IMR-90 (cell line): ENCODE data around the gene BAZ1A. TPM values are rescaled to one million over a fixed set of nuclear protein-coding genes. Genes with fewer than 3 reads are reported as not detected.

Experiments used
- ATAC-seq: fragments of 200-7000 bp; cut with Tn5 transposase; 2 replicates; pipeline ENCODE4 v1.9.1; 2020; ENCODE audit warnings: low read depth, mild to moderate bottlenecking, moderate library complexity
- BruUV-seq: library from RNA; stranded (reverse); fragments of 400-500 nt; replicated peaks from 2 replicates; lab custom pipeline; 2021; lab: Mats Ljungman, UMichigan
- CTCF ChIA-PET: fragments of 300-600 bp; formaldehyde crosslinking; extraction: SDS; loops from one replicate; lab custom pipeline; 2021; ENCODE audit warnings: antibody characterized with exemption; lab: Yijun Ruan, JAX
- POLR2A ChIA-PET: fragments of 300-600 bp; sonication (Branson Sonifier 250); formaldehyde crosslinking; loops from one replicate; lab custom pipeline; 2022; ENCODE audit warnings: antibody characterized with exemption; ENCODE audit not compliant: unreplicated experiment; lab: Charles Lee
- DNase-seq: peaks from one replicate; pipeline ENCODE4 v3.0.0; 2013
- H2AFZ ChIP-seq: replicated peaks from 2 replicates; pipeline ENCODE3; 2013; ENCODE audit warnings: low read length, mild to moderate bottlenecking; ENCODE audit not compliant: poor library complexity
- H2AK5ac ChIP-seq: 2 replicates; pipeline ENCODE4 v1.6.1; 2013; ENCODE audit warnings: low read depth, low read length, inconsistent platforms
- H2AK9ac ChIP-seq: replicated peaks from 2 replicates; pipeline ENCODE3; 2013; ENCODE audit warnings: mild to moderate bottlenecking, low read depth, low read length, moderate library complexity; ENCODE audit not compliant: poor library complexity
- H2BK120ac ChIP-seq: 2 replicates; pipeline ENCODE4 v1.6.1; 2013; ENCODE audit warnings: low read depth, low read length, inconsistent platforms
- H2BK15ac ChIP-seq: 3 replicates; pipeline ENCODE4 v1.6.1; 2013; ENCODE audit warnings: low read depth, low read length, inconsistent platforms
- H2BK20ac ChIP-seq: 2 replicates; pipeline ENCODE4 v1.6.1; 2013; ENCODE audit warnings: low read depth, mild to moderate bottlenecking, inconsistent platforms, low read length, moderate library complexity
- H2BK5ac ChIP-seq: 2 replicates; pipeline ENCODE4 v1.6.1; 2013; ENCODE audit warnings: mild to moderate bottlenecking, low read depth, low read length, inconsistent platforms; ENCODE audit not compliant: poor library complexity, severe bottlenecking
- H3K14ac ChIP-seq: replicated peaks from 2 replicates; pipeline ENCODE4 v1.6.1; 2013; ENCODE audit warnings: low read depth, low read length, inconsistent platforms
- H3K18ac ChIP-seq: 2 replicates; pipeline ENCODE4 v1.6.1; 2013; ENCODE audit warnings: low read depth, low read length, control low read depth
- H3K23ac ChIP-seq: 2 replicates; pipeline ENCODE4 v1.6.1; 2013; ENCODE audit warnings: low read depth, low read length, inconsistent platforms
- H3K27ac ChIP-seq: 2 replicates; pipeline ENCODE4 v1.5.1; 2013; ENCODE audit warnings: mild to moderate bottlenecking, control low read depth, low read length; ENCODE audit not compliant: insufficient read depth
- H3K27me3 ChIP-seq: 2 replicates; pipeline ENCODE4 v1.6.1; 2013; ENCODE audit warnings: low read length; ENCODE audit not compliant: control insufficient read depth, insufficient read depth
- H3K36me3 ChIP-seq: 2 replicates; pipeline ENCODE4 v1.6.1; 2013; ENCODE audit warnings: low read length, mixed read lengths; ENCODE audit not compliant: control insufficient read depth, insufficient read depth
- H3K4ac ChIP-seq: 2 replicates; pipeline ENCODE4 v1.6.1; 2013; ENCODE audit warnings: low read depth, low read length, inconsistent platforms
- H3K4me1 ChIP-seq: 2 replicates; pipeline ENCODE4 v1.6.1; 2013; ENCODE audit warnings: low read length, mixed read lengths; ENCODE audit not compliant: control insufficient read depth, insufficient read depth
- H3K4me2 ChIP-seq: 2 replicates; pipeline ENCODE4 v1.6.1; 2013; ENCODE audit warnings: low read depth, mild to moderate bottlenecking, control low read depth, low read length, moderate library complexity
- H3K4me3 ChIP-seq: 2 replicates; pipeline ENCODE4 v1.5.1; 2013; ENCODE audit warnings: low read depth, mild to moderate bottlenecking, control low read depth, low read length, moderate library complexity; ENCODE audit not compliant: insufficient read depth
- H3K56ac ChIP-seq: 2 replicates; pipeline ENCODE4 v1.6.1; 2013; ENCODE audit warnings: low read length, inconsistent platforms; ENCODE audit not compliant: insufficient read depth; ENCODE audit errors: extremely low read depth
- H3K79me1 ChIP-seq, 2 experiments: 2 replicates each; pipeline ENCODE4 v1.6.1; 2013; ENCODE audit warnings: low read length in 2 of 2, inconsistent platforms in 1 of 2, low read depth in 1 of 2
- H3K9ac ChIP-seq: 2 replicates; pipeline ENCODE4 v1.6.1; 2013; ENCODE audit warnings: low read depth, low read length, control low read depth
- H3K9me1 ChIP-seq: 2 replicates; pipeline ENCODE4 v1.6.1; 2013; ENCODE audit warnings: low read length, inconsistent platforms; ENCODE audit not compliant: insufficient read depth
- H3K9me3 ChIP-seq: 2 replicates; pipeline ENCODE4 v1.6.1; 2013; ENCODE audit warnings: low read length; ENCODE audit not compliant: control insufficient read depth, insufficient read depth
- H4K20me1 ChIP-seq: 2 replicates; pipeline ENCODE4 v1.6.1; 2013; ENCODE audit warnings: low read length, inconsistent platforms; ENCODE audit not compliant: insufficient read depth
- H4K5ac ChIP-seq: 2 replicates; pipeline ENCODE4 v1.6.1; 2013; ENCODE audit warnings: mild to moderate bottlenecking, low read depth, low read length, control low read depth
- H4K8ac ChIP-seq, 2 experiments: 2 replicates each; pipeline ENCODE4 v1.6.1; 2013; ENCODE audit warnings: low read depth in 2 of 2, low read length in 2 of 2, control low read depth in 1 of 2, inconsistent platforms in 1 of 2
- H4K91ac ChIP-seq: 2 replicates; pipeline ENCODE4 v1.6.1; 2013; ENCODE audit warnings: low read depth, low read length, inconsistent platforms; ENCODE audit not compliant: insufficient read depth
- BHLHE40 ChIP-seq: fragments of 150-350 bp; IDR thresholded peaks from 2 replicates; pipeline ENCODE4 v1.6.1; 2016; ENCODE audit warnings: mild to moderate bottlenecking, low read depth, low read length
- CEBPB ChIP-seq: IDR thresholded peaks from 2 replicates; pipeline ENCODE4 v1.6.1; 2012; ENCODE audit warnings: low read depth, low read length, improper control_type of control experiment
- CHD1 ChIP-seq: IDR thresholded peaks from 2 replicates; pipeline ENCODE4 v1.6.1; 2012; ENCODE audit warnings: low read depth, low read length, improper control_type of control experiment
- FOS ChIP-seq: fragments of 150-350 bp; IDR thresholded peaks from 2 replicates; pipeline ENCODE4 v1.6.1; 2016; ENCODE audit warnings: low read depth, low read length
- MAFK ChIP-seq: IDR thresholded peaks from 2 replicates; pipeline ENCODE4 v1.6.1; 2012; ENCODE audit warnings: low read depth, low read length, improper control_type of control experiment
- MAZ ChIP-seq: IDR thresholded peaks from 2 replicates; pipeline ENCODE4 v1.6.1; 2012; ENCODE audit warnings: low read depth, mild to moderate bottlenecking, low read length, improper control_type of control experiment, moderate library complexity, borderline replicate concordance
- MXI1 ChIP-seq: IDR thresholded peaks from 2 replicates; pipeline ENCODE4 v1.6.1; 2012; ENCODE audit warnings: low read depth, mild to moderate bottlenecking, low read length, moderate library complexity, borderline replicate concordance
- NFE2L2 ChIP-seq: fragments of 150-350 bp; IDR thresholded peaks from 2 replicates; pipeline ENCODE4 v1.6.1; 2016; ENCODE audit warnings: low read depth, mild to moderate bottlenecking, low read length
- POLR2A ChIP-seq: IDR thresholded peaks from 2 replicates; pipeline ENCODE4 v1.6.1; 2012; ENCODE audit warnings: mild to moderate bottlenecking, low read depth, low read length
- RAD21 ChIP-seq: IDR thresholded peaks from 2 replicates; pipeline ENCODE4 v1.6.1; 2012; ENCODE audit warnings: low read length, improper control_type of control experiment
- RCOR1 ChIP-seq: IDR thresholded peaks from 2 replicates; pipeline ENCODE4 v1.6.1; 2012; ENCODE audit warnings: mild to moderate bottlenecking, low read length, improper control_type of control experiment; ENCODE audit not compliant: insufficient replicate concordance
- RFX5 ChIP-seq: IDR thresholded peaks from 2 replicates; pipeline ENCODE4 v1.8.0; 2012; ENCODE audit warnings: low read depth, mild to moderate bottlenecking, low read length, moderate library complexity
- SMC3 ChIP-seq: fragments of 150-350 bp; IDR thresholded peaks from 2 replicates; pipeline ENCODE4 v1.6.1; 2016; ENCODE audit warnings: low read depth, mild to moderate bottlenecking, antibody characterized with exemption, low read length, moderate library complexity
- WGBS, 2 experiments: methylation state at CpG; one replicate each; pipeline versions ENCODE4 v1.1.5 to v1.1.7; 2013; ENCODE audit warnings: missing lambda C conversion rate in 2 of 2; ENCODE audit not compliant: insufficient read length in 1 of 2; ENCODE audit errors: extremely low coverage in 2 of 2; 5-methylcytosine and 5-hydroxymethylcytosine counted together
- dilution Hi-C: fragments of 300-500 bp; cut with HindIII; formaldehyde crosslinking; loops from one replicate; pipeline ENCODE4 v1.14.3; 2018; ENCODE audit warnings: low sequenced_read_pairs; ENCODE audit not compliant: unreplicated experiment
- in situ Hi-C: fragments of 300-500 bp; cut with MboI; formaldehyde crosslinking; loops from 3 replicates; pipeline ENCODE4 v1.14.3; 2019; ENCODE audit warnings: low sequenced_read_pairs, inconsistent platforms, mixed read lengths
- intact Hi-C: fragments of 100-400 bp; cut with micrococcal nuclease; formaldehyde crosslinking; loops from 2 replicates; pipeline ENCODE4 v1.10.0; 2022
- polyA plus RNA-seq, 3 experiments: library from polyadenylated mRNA; depleted of rRNA; stranded (reverse); fragments of >200 nt; gene quantifications; 2 replicates each; pipeline ENCODE4 v1.2.3, GENCODE V29; 2012; ENCODE audit warnings: low replicate concordance in 1 of 3
- total RNA-seq: library from RNA; depleted of rRNA; stranded (reverse); fragments of >200 nt; gene quantifications from 2 replicates; pipeline ENCODE4 v1.2.3, GENCODE V29; 2012
- TF ChIP-seq, protein P1 (sequence below): fragments of 150-350 bp; IDR thresholded peaks from 2 replicates; pipeline ENCODE4 v1.6.1; 2017; ENCODE audit warnings: mild to moderate bottlenecking, antibody characterized with exemption, low read length, low read depth
- TF ChIP-seq, protein P2 (sequence below): conservative IDR thresholded peaks from 2 replicates; pipeline ENCODE4 v1.5.1; 2012; ENCODE audit warnings: mild to moderate bottlenecking, low read depth, low read length, improper control_type of control experiment
- TF ChIP-seq, protein P3 (sequence below): fragments of 150-350 bp; IDR thresholded peaks from 2 replicates; pipeline ENCODE4 v1.6.1; 2016; ENCODE audit warnings: low read depth, mild to moderate bottlenecking, low read length, moderate library complexity, borderline replicate concordance

Gene BAZ1A
- total and polyA plus RNA-seq, 2 of the 4 experiments (the other 2 are of a cell fraction), result 15.3 to 23.8 TPM

DNA sequence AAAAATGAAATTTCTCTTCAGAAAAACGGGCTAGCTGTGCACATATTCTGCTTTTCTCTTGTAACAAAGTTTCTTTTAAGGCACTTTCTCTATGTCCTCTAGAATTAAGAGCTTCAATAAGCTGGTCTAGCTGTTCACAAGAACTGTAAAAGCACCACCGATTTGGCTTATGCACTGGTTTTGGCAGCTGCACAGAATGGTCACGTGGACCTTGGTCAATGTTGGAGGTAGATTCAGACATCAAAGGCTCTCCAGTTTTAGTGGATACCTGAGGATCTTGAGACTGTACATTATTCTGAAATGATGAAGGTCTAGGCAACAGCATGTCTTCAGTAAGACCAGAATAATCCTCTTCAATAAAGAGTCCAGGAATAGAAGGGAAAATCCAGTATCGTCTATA is 99.2 kb downstream of the BAZ1A start:
- DNase-seq (no peak), ATAC-seq (no peak)
- TF ChIP-seq, protein P1, sequence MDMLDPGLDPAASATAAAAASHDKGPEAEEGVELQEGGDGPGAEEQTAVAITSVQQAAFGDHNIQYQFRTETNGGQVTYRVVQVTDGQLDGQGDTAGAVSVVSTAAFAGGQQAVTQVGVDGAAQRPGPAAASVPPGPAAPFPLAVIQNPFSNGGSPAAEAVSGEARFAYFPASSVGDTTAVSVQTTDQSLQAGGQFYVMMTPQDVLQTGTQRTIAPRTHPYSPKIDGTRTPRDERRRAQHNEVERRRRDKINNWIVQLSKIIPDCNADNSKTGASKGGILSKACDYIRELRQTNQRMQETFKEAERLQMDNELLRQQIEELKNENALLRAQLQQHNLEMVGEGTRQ, result no peak
- TF ChIP-seq MAZ (no peak), BHLHE40 (no peak), POLR2A (no peak), RAD21 (no peak), MAFK (no peak), NFE2L2 (no peak), RCOR1 (no peak), CEBPB (no peak), SMC3 (no peak), RFX5 (no peak), FOS (no peak), MXI1 (no peak), CHD1 (no peak)
- TF ChIP-seq, protein P2, sequence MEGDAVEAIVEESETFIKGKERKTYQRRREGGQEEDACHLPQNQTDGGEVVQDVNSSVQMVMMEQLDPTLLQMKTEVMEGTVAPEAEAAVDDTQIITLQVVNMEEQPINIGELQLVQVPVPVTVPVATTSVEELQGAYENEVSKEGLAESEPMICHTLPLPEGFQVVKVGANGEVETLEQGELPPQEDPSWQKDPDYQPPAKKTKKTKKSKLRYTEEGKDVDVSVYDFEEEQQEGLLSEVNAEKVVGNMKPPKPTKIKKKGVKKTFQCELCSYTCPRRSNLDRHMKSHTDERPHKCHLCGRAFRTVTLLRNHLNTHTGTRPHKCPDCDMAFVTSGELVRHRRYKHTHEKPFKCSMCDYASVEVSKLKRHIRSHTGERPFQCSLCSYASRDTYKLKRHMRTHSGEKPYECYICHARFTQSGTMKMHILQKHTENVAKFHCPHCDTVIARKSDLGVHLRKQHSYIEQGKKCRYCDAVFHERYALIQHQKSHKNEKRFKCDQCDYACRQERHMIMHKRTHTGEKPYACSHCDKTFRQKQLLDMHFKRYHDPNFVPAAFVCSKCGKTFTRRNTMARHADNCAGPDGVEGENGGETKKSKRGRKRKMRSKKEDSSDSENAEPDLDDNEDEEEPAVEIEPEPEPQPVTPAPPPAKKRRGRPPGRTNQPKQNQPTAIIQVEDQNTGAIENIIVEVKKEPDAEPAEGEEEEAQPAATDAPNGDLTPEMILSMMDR, result no peak
- TF ChIP-seq, protein P3, sequence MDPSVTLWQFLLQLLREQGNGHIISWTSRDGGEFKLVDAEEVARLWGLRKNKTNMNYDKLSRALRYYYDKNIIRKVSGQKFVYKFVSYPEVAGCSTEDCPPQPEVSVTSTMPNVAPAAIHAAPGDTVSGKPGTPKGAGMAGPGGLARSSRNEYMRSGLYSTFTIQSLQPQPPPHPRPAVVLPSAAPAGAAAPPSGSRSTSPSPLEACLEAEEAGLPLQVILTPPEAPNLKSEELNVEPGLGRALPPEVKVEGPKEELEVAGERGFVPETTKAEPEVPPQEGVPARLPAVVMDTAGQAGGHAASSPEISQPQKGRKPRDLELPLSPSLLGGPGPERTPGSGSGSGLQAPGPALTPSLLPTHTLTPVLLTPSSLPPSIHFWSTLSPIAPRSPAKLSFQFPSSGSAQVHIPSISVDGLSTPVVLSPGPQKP, result no peak
- no peak overlapping the region for H3K4ac ChIP-seq
- H3K4me2 ChIP-seq, result no peak overlapping the region
- H3K4me3 ChIP-seq, result no peak overlapping the region
- H3K9me1 ChIP-seq, result 0 out of 2 replicates have a peak, but pooled peaks cover 5% of the 10 kb centered on the region
- H3K18ac ChIP-seq, result no peak overlapping the region
- intact Hi-C loops (no loop called here), dilution Hi-C loops (no loop called here), in situ Hi-C loops (no loop called here)
- peaks cover 15% of the 10 kb centered on the region for H3K36me3 ChIP-seq
- peaks cover 10 to 16% of the 10 kb centered on the region in 2 experiments for H3K79me1 ChIP-seq
- no peak overlapping the region for H2BK15ac ChIP-seq
- no peak overlapping the region for H2BK20ac ChIP-seq
- H2AFZ ChIP-seq, result no peak overlapping the region
- H3K14ac ChIP-seq, result no peak overlapping the region
- no peak overlapping the region for H3K27ac ChIP-seq
- no peak overlapping the region for H3K23ac ChIP-seq
- no peak overlapping the region for H3K9ac ChIP-seq
- H3K27me3 ChIP-seq, result no peaks in the 10 kb centered on the region
- no peak overlapping the region for H2BK5ac ChIP-seq
- H3K9me3 ChIP-seq, result no peaks in the 10 kb centered on the region
- H3K56ac ChIP-seq, result no peak overlapping the region
- no peak overlapping the region for H2AK5ac ChIP-seq
- H4K5ac ChIP-seq, result no peak overlapping the region
- POLR2A ChIA-PET, result no interaction called here
- H2AK9ac ChIP-seq, result no peak overlapping the region
- BruUV-seq, result TSS peak; percentile 96
- WGBS, 2 experiments, result no CpG with 5 or more reads among the region's 4 CpGs
- H4K20me1 ChIP-seq, result no peaks in the 10 kb centered on the region
- CTCF ChIA-PET, result no interaction called here
- H3K4me1 ChIP-seq, result peaks cover 4% of the 10 kb centered on the region
- H4K91ac ChIP-seq, result no peak overlapping the region
- no peak overlapping the region for H4K8ac ChIP-seq
- no peak overlapping the region for H2BK120ac ChIP-seq
